C4-2B (cell line): ENCODE results near the gene FAM131A.
A peak's percentile ranks its signal among the peaks of the same experiment; 100 is the strongest.

Experiments used
- H3K27ac ChIP-seq: fragments of 450-650 bp; 2 replicates; pipeline ENCODE4 v1.5.1; 2017
- CTCF ChIP-seq: fragments of 450-650 bp; conservative IDR thresholded peaks from 2 replicates; pipeline ENCODE4 v1.5.1; 2017; ENCODE audit warnings: mild to moderate bottlenecking
- ZFX ChIP-seq: fragments of 450-650 bp; IDR thresholded peaks from 2 replicates; pipeline ENCODE4 v1.6.1; 2017

Gene FAM131A

GRCh38 chr3:184354121-184354728 lies 16.8 kb downstream of the FAM131A start:
- H3K27ac ChIP-seq, result no peak overlapping the region
- TF ChIP-seq CTCF (peak; percentile 95), ZFX (no peak)

- TF ChIP-seq ZFX, result no peak
- no peak for TF ChIP-seq CTCF
- H3K27ac ChIP-seq, result no peak overlapping the region
Observed at GRCh38 chr3:184354754-184355153, 17.4 kb downstream of the FAM131A start.

GRCh38 chr3:184355261-184356040 lies 18.1 kb downstream of the FAM131A start:
- TF ChIP-seq ZFX (no peak), CTCF (no peak)
- H3K27ac ChIP-seq, result no peak overlapping the region

- TF ChIP-seq ZFX, result no peak
- no peak for TF ChIP-seq CTCF
- no peak overlapping the region for H3K27ac ChIP-seq
Observed at GRCh38 chr3:184357248-184358123, 20.1 kb downstream of the FAM131A start.

GRCh38 chr3:184358124-184358767 lies 20.8 kb downstream of the FAM131A start:
- H3K27ac ChIP-seq, result no peak overlapping the region
- no peak for TF ChIP-seq CTCF
- TF ChIP-seq ZFX, result no peak

- TF ChIP-seq CTCF (no peak), ZFX (no peak)
- H3K27ac ChIP-seq, result no peak overlapping the region
Observed at GRCh38 chr3:184358921-184359350, 21.5 kb downstream of the FAM131A start.
